ENCODE results near the gene CAMSAP2. TPM values are rescaled to one million over a fixed set of nuclear protein-coding genes. Genes with fewer than 3 reads are reported as not detected.

The CAMSAP2 gene
- total and polyA plus RNA-seq, 2 of the 4 experiments (the other 2 are of a cell fraction) = 8.3 to 29.4 TPM

DNA sequence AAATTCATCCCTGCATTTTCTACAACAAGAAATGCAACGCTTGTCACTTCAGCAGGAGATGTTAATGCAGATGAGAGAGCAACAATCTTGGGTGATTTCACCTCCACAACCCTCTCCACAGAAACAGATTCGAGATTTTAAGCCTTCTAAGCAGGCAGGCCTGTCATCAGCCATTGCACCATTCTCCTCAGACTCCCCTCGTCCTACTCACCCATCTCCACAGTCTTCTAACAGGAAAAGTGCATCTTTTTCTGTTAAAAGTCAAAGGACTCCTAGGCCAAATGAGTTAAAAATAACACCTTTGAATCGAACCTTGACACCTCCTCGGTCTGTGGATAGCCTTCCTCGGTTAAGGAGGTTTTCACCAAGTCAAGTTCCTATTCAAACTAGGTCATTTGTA lies 110.7 kb downstream of the CAMSAP2 start:
- WGBS, 2 experiments (ENCODE audit: extremely low coverage in 2 of 2, insufficient read length in 1 of 2) = no CpG with 5 or more reads among the region's 6 CpGs
- no peak overlapping the region for H2BK15ac ChIP-seq (ENCODE audit: low read depth, low read length)
- dilution Hi-C loops (cut with HindIII; ENCODE audit: low sequenced_read_pairs, unreplicated experiment) = no loop called here
- H3K23ac ChIP-seq (ENCODE audit: low read depth, low read length) = no peak overlapping the region
- no peak overlapping the region for H4K91ac ChIP-seq (ENCODE audit: insufficient read depth, low read depth, low read length)
- no peak overlapping the region for H3K18ac ChIP-seq (ENCODE audit: low read depth, low read length)
- in situ Hi-C loops (cut with MboI; ENCODE audit: low sequenced_read_pairs) = no loop called here
- H3K79me1 ChIP-seq (ENCODE audit: low read depth in 1 of 2, low read length in 2 of 2) = peaks cover 3 to 21% of the 10 kb centered on the region in 2 experiments; a peak in 3 of 4 replicates
- ATAC-seq (ENCODE audit: low read depth) (no peak), DNase-seq (no peak)
- no peaks in the 10 kb centered on the region for H3K27me3 ChIP-seq (ENCODE audit: control insufficient read depth, insufficient read depth, low read length)
- H4K20me1 ChIP-seq (ENCODE audit: insufficient read depth, low read length) = no peaks in the 10 kb centered on the region
- H3K27ac ChIP-seq (ENCODE audit: insufficient read depth, low read length) = no peak overlapping the region
- H2AFZ ChIP-seq (replicated peaks; ENCODE audit: low read length, poor library complexity) = no peak overlapping the region
- H3K36me3 ChIP-seq (ENCODE audit: control insufficient read depth, insufficient read depth, low read length) = peaks cover 29% of the 10 kb centered on the region
- H2BK120ac ChIP-seq (ENCODE audit: low read depth, low read length) = no peak overlapping the region
- no peak overlapping the region for H3K4me3 ChIP-seq (ENCODE audit: insufficient read depth, low read depth, low read length)
- no peak overlapping the region for H4K5ac ChIP-seq (ENCODE audit: low read depth, low read length)
- no peak overlapping the region for H3K4ac ChIP-seq (ENCODE audit: low read depth, low read length)
- intact Hi-C loops (cut with micrococcal nuclease) = no loop called here
- H3K9me3 ChIP-seq (ENCODE audit: control insufficient read depth, insufficient read depth, low read length) = no peaks in the 10 kb centered on the region
- no peak overlapping the region for H3K56ac ChIP-seq (ENCODE audit: extremely low read depth, insufficient read depth, low read length)
- no peak overlapping the region for H3K14ac ChIP-seq (replicated peaks; ENCODE audit: low read depth, low read length)
- no peaks in the 10 kb centered on the region for H3K4me1 ChIP-seq (ENCODE audit: control insufficient read depth, insufficient read depth, low read length)
- no peak overlapping the region for H4K8ac ChIP-seq (ENCODE audit: low read depth in 2 of 2, low read length in 2 of 2)
- H2AK5ac ChIP-seq (ENCODE audit: low read depth, low read length) = no peak overlapping the region
- ChIA-PET POLR2A (ENCODE audit: unreplicated experiment) (no interaction called here), CTCF (no interaction called here)
- TF ChIP-seq MAZ (IDR thresholded peaks at IDR 0.05; ENCODE audit: borderline replicate concordance, low read depth, low read length) = no peak
- TF ChIP-seq, protein P1, sequence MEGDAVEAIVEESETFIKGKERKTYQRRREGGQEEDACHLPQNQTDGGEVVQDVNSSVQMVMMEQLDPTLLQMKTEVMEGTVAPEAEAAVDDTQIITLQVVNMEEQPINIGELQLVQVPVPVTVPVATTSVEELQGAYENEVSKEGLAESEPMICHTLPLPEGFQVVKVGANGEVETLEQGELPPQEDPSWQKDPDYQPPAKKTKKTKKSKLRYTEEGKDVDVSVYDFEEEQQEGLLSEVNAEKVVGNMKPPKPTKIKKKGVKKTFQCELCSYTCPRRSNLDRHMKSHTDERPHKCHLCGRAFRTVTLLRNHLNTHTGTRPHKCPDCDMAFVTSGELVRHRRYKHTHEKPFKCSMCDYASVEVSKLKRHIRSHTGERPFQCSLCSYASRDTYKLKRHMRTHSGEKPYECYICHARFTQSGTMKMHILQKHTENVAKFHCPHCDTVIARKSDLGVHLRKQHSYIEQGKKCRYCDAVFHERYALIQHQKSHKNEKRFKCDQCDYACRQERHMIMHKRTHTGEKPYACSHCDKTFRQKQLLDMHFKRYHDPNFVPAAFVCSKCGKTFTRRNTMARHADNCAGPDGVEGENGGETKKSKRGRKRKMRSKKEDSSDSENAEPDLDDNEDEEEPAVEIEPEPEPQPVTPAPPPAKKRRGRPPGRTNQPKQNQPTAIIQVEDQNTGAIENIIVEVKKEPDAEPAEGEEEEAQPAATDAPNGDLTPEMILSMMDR (conservative IDR thresholded peaks at IDR 0.05; ENCODE audit: low read depth, low read length) = no peak
- no peak for TF ChIP-seq BHLHE40 (IDR thresholded peaks at IDR 0.05; ENCODE audit: low read depth, low read length)
- TF ChIP-seq, protein P2, sequence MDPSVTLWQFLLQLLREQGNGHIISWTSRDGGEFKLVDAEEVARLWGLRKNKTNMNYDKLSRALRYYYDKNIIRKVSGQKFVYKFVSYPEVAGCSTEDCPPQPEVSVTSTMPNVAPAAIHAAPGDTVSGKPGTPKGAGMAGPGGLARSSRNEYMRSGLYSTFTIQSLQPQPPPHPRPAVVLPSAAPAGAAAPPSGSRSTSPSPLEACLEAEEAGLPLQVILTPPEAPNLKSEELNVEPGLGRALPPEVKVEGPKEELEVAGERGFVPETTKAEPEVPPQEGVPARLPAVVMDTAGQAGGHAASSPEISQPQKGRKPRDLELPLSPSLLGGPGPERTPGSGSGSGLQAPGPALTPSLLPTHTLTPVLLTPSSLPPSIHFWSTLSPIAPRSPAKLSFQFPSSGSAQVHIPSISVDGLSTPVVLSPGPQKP (IDR thresholded peaks at IDR 0.05; ENCODE audit: borderline replicate concordance, low read depth, low read length) = no peak
- TF ChIP-seq, protein P3, sequence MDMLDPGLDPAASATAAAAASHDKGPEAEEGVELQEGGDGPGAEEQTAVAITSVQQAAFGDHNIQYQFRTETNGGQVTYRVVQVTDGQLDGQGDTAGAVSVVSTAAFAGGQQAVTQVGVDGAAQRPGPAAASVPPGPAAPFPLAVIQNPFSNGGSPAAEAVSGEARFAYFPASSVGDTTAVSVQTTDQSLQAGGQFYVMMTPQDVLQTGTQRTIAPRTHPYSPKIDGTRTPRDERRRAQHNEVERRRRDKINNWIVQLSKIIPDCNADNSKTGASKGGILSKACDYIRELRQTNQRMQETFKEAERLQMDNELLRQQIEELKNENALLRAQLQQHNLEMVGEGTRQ (IDR thresholded peaks at IDR 0.05; ENCODE audit: low read depth, low read length) = no peak
- no peak for TF ChIP-seq RCOR1 (IDR thresholded peaks at IDR 0.05; ENCODE audit: insufficient replicate concordance, low read length)
- TF ChIP-seq NFE2L2 (IDR thresholded peaks at IDR 0.05; ENCODE audit: low read depth, low read length) = no peak
- BruUV-seq (replicated peaks) = no TSS peak
- H3K9ac ChIP-seq (ENCODE audit: low read depth, low read length) = no peak overlapping the region
- no peak overlapping the region for H2BK20ac ChIP-seq (ENCODE audit: low read depth, low read length)
- H3K9me1 ChIP-seq (ENCODE audit: insufficient read depth, low read length) = 0 out of 2 replicates have a peak, but pooled peaks cover 3% of the 10 kb centered on the region
- no peak overlapping the region for H2AK9ac ChIP-seq (replicated peaks; ENCODE audit: low read depth, low read length, poor library complexity)
- no peak overlapping the region for H2BK5ac ChIP-seq (ENCODE audit: low read depth, low read length, poor library complexity, severe bottlenecking)
- no peak overlapping the region for H3K4me2 ChIP-seq (ENCODE audit: low read depth, low read length)

All from IMR-90 (cell line).